GM10266 (cell line): ENCODE results near the gene HS3ST4.

Experiments used
- DNase-seq: peaks from one replicate; pipeline ENCODE4 v3.0.0; 2012; ENCODE audit errors: extremely low spot score
- TF ChIP-seq, protein P1 (sequence below): IDR thresholded peaks from 2 replicates; pipeline ENCODE4 v1.5.1; 2012; ENCODE audit warnings: mild to moderate bottlenecking, low read depth; ENCODE audit not compliant: control insufficient read depth, insufficient read depth; ENCODE audit errors: missing control alignments

HS3ST4 gene

GRCh38 chr16:25730396-25730795 is 38.6 kb downstream of the HS3ST4 start:
- TF ChIP-seq, protein P1, sequence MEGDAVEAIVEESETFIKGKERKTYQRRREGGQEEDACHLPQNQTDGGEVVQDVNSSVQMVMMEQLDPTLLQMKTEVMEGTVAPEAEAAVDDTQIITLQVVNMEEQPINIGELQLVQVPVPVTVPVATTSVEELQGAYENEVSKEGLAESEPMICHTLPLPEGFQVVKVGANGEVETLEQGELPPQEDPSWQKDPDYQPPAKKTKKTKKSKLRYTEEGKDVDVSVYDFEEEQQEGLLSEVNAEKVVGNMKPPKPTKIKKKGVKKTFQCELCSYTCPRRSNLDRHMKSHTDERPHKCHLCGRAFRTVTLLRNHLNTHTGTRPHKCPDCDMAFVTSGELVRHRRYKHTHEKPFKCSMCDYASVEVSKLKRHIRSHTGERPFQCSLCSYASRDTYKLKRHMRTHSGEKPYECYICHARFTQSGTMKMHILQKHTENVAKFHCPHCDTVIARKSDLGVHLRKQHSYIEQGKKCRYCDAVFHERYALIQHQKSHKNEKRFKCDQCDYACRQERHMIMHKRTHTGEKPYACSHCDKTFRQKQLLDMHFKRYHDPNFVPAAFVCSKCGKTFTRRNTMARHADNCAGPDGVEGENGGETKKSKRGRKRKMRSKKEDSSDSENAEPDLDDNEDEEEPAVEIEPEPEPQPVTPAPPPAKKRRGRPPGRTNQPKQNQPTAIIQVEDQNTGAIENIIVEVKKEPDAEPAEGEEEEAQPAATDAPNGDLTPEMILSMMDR, result no peak

GRCh38 chr16:25734430-25735385 is 42.9 kb downstream of the HS3ST4 start:
- DNase-seq, result no peak
- TF ChIP-seq, protein P1, result no peak

More at GRCh38 chr16:25730396-25730795, 38.6 kb downstream of the HS3ST4 start:
- no peak for DNase-seq

DNA sequence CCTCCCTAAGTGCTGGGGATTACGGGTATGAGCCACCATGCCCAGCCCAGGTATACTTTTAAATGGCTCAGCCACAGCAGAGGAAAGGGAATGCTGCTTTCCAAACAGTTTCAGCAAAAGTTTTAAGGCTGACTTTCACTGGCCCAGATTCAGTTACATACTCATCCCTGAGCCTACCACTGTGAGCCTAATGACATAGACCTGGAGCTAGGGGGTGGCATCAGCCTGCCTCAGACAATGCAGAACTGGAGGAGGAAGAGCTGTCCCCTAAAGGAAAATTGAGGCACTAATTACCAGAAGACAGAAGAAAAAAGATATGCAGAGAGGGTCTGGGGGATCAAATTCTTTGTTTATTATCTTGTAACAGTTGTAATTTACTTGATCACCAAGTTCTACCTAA is 43.9 kb downstream of the HS3ST4 start:
- TF ChIP-seq, protein P1, result no peak
- no peak for DNase-seq

- TF ChIP-seq, protein P1, result no peak
- no peak for DNase-seq
Measured at GRCh38 chr16:25747160-25747758, 55.5 kb downstream of the HS3ST4 start.

GRCh38 chr16:25748092-25748654 is 56.4 kb downstream of the HS3ST4 start:
- no peak for DNase-seq
- TF ChIP-seq, protein P1, result no peak

- TF ChIP-seq, protein P1, result no peak
Measured at GRCh38 chr16:25750488-25751216, 58.9 kb downstream of the HS3ST4 start.

More at GRCh38 chr16:25750488-25751216, 58.9 kb downstream of the HS3ST4 start:
- no peak for DNase-seq
